NCI-H1105 (cell line): ENCODE data around the gene ERMP1.

Experiments
- DNase-seq: peaks from one replicate; lab custom pipeline; 2025; lab: John Stamatoyannopoulos, UW

ERMP1 gene

DNA sequence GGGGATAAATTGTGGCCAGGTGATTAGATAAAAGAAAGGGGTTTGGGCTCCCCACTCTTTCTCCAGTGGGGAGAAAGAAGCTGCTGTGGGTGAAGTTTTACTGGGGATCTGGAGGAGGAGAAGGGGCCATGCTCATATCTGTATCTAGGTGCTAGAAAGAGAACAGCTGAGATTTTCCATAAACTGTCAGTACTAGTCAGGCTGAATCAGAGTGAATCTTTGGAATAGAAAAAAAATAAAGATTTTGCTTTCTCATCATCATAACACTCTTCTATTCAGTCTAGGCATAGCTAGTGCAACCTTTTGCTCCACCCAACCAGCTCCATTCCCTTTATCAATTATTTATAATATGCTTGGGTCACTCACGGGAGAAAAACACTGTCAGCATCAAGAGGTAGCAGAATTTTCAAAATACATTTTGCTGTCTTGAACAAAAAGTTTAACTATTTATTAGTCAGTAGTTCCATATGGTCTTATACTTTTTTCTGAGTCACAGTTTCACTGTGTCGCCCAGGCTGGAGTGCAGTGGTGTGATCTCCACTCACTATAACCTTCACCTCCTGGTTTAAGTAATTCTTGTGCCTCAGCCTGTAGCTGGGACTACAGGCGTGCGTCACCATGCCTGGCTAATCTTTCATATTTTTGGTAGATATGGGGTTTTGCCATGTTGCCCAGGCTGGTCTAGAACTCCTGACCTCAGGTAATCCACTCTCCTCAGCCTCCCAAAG is 21.3 kb upstream of the ERMP1 start:
- DNase-seq: no peak

DNA sequence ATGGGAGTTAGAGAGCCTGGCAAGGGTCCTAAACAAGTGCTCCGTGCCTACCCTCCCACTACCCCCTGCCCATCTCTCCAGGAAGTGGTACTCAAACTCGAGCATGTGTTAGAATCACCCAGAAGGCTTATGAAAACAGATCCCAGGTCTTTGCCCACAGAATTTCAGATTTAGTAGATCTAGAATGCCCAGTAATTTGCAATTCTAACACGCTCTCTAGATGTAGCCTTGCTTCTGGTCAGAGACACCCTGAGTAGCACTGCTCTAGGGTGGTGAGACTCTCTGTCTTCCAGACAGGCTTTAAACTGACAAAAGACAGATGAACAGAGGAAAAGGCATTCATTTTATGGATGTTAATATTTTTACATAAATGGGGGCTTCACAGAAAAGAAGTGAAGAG is 20.7 kb upstream of the ERMP1 start:
- DNase-seq: no peak

- no peak for DNase-seq
These were observed 20.1 kb upstream of the ERMP1 start for GRCh38 chr9:5852987-5853386.

DNA sequence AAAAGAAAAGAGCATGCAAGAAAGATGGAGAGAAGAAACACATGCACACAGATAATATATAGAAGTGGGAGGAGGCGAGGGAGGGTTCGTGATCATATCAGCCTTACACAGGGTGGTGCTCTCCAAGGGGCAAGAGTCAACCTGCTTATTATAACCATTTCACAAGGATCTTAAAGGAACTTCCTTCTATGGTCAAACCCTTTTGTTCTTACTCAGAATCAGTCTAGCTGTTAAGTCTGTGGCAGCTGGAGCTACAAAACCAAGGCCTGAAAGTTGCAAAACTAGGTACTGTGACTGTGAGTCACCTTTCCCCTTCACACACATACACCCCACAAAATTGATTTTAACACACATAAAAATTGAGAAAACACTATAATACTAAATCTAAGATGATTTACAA is 18.5 kb upstream of the ERMP1 start:
- DNase-seq: no peak

DNA sequence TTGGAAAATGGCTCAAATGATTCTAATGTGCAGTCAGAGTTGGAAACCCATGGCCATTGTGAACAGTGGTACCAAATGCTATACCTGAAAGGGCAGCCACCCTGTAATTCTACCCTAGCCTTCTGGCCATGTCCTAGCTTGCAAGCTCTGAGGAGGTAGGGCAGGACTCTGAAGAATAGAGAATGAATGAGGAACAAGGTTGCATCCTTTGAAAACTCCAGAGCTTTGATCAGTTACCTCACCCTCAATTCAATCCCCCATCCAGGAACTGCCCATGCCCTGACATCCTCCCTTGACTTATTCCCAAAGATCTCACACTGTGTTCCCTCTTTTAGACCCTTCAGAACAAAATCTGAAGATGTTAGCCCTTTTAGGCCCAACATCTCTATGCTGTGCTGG is 17.8 kb upstream of the ERMP1 start:
- DNase-seq: no peak

DNA sequence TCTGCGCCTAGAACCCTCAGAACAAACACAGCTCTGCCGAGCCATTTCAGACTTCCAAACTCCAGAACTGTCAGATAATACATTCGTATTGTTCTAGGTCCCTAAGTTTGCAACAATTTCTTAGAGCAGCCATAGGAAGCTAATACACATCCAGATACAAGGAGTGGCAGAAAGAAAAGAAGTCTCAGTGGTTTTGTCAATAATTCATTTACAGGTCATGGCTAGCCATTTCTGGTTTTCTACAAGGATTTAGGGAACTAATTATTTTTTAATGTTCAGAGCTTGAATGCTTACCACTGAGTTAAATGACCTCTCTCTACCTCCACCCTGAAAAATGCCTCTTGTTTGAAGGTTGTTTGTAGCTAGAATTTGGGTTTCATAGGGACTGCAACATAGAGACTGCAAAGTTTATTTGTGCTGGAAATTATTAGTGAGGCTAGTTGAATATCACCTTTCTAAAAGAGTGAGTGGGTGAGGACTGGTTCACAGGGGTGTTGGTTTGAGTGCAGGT is 15.5 kb upstream of the ERMP1 start:
- no peak for DNase-seq

GRCh38 chr9:5846501-5846921 is 13.6 kb upstream of the ERMP1 start:
- DNase-seq: no peak

DNA sequence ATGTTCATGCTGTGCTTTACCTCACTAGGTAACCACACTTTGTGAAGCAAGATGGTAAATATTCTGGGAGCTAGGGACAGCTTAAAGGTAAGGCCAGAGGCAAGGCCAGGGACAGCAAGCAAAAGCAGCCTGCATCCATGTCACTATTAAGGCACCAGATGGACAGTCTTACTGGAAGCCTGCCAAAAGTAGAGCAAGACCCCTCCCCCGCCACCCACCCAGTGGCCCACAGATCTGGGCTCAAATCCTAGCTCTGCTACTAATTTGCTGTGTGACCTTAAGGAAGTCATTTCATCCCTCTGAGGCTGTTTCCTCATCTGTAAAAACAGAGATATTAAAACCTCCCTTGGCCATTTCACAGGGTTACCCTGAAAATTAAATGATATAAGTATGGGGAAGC is 13.2 kb upstream of the ERMP1 start:
- DNase-seq: no peak

DNA sequence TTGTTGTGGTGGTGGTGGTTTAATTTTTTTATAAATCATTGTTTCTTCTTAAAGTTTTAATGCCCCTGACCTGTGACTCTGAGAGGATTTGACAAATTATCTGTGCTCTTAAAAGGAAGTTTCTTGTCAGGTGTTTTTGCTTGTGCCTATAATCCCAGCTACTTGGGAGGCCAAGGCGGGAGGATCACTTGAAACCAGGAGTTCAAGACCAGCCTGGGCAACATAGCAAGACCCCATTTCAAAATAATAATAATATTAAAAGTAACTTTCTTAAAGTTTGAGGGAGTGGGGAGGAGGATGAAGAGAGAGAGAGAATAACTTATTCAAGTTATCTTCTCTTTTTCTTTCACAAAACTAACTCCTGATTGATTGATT is 12.2 kb upstream of the ERMP1 start:
- DNase-seq: no peak

DNA sequence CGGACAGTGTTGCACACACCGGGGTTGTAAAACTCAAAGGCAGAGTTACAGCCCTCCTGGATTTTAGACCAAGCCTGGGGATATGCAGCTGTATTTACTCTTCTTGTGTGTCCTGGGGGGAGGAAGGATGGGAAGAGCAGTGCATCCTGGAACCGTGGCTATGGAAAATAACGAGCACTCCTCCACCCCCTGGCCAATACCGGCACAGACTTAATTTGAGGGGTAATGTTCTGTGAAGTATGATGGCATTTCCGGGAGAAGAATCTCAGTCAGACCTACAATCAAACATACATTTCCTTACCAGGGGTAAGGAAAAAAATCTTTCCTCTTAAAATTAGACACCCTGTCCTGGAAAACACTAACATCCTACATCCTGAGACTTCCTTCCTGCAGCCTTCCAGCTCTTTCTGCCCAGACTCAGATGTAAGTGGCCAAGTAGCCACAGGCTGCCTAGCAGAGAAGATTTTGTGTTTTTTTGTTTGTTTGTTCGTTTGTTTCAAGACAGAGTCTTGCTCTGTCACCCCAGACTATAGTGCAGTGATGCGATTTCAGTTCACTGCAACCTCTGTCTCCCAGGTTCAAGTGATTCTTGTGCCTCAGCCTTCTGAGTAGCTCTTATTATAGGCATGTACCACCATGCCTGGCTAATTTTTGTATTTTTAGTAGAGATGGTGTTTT is 11.0 kb upstream of the ERMP1 start:
- DNase-seq: no peak

DNA sequence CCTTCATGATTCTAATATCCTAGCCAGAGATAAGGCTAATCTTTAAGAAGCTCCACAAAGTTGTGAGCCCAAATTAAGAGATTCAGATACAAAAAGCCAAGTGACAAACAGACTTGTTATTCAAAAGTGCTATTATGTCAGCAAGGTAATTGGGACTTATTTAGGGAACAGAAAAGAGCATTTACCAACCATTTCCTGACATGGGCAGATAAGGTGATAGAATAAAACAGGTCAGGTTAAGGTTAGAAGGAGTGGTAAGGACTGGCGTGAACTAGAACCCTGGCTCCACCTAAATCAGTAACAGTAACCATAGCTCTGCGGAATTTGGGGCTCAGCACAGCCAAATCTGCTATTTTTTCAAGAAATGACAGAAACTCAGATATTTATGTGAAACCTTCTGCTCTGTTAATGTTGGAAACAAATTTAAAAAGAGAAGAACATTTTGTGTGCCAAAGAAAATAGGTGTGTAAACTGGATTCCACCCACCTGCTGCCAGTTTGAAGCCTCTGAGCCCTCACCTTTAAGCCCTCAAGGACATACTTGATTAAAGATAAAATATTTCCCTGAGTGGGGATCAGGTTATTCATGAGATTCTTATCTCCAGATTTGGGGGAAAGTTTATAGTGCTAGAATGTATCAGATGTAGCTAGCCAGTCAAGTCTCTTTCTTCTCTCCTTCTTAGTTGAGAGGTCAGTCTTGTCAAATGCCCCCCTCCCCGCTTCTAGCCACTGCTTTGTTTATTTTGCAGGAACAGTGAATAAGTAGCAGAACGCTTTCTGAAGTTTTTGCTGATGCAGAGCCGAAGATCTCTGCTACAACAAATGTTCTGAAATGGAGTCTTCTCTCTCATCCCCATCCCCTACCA is 10.2 kb upstream of the ERMP1 start:
- no peak for DNase-seq

GRCh38 chr9:5841771-5842573 is 9.1 kb upstream of the ERMP1 start:
- no peak for DNase-seq

DNA sequence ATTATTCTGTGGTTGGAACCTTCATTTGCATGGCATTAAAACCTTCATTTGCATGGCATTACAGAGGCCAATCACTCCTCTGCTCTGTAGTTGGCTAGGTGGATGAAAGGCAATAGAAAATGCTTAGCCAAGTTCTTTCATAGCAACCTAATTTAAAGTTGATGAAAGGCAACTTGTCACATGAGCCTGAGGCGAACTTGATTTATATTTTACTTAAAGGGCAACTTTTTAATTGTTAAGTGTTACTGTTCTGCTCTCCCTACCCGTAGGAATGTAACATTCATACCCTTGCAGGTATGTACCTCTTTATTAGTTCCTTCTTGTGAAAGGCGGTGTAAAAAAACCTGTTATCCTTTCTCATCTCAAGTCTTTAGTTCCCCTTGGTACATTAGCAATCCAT is 7.9 kb upstream of the ERMP1 start:
- no peak for DNase-seq

GRCh38 chr9:5839572-5839902 is 6.6 kb upstream of the ERMP1 start:
- no peak for DNase-seq

- no peak for DNase-seq
These were observed 6.1 kb upstream of the ERMP1 start for GRCh38 chr9:5838884-5839571.

DNA sequence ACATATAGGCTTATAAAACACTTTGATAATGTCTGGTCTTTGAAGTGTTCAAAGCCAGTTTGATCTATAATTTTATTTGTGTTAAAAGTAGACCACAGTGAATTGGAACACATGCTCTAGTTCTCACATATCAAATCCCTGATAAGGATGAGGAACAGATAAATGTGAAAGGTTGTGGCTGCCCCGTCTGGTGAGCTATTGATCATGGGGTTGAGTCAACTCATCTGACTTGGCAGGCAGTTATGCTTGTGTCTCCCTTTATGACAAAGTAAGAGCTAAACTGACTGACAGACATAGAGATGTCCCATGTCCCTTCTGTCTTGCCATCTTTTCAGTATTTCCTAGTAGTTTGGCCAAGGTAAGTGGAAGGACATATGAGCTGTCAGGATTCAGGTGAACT is 2.9 kb upstream of the ERMP1 start:
- DNase-seq: no peak

DNA sequence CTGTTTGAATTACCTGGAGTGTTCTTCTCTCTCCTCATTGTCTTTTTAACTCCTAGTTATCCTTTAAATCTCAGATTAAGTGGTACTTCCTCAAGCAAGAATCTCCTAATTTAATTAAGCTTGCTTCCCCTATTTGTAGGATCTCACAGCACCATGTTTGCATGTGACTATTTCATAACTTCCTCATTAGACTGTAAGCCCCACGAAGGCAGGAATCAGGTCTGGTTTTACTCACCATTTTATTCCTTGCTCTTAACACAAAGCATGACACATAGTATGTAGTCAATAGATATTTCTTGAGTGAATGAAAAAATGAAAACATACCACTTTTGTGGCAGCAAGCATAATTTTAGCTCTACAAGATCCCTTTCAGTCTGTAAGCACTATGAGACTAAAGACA is 1.3 kb upstream of the ERMP1 start:
- no peak for DNase-seq

DNA sequence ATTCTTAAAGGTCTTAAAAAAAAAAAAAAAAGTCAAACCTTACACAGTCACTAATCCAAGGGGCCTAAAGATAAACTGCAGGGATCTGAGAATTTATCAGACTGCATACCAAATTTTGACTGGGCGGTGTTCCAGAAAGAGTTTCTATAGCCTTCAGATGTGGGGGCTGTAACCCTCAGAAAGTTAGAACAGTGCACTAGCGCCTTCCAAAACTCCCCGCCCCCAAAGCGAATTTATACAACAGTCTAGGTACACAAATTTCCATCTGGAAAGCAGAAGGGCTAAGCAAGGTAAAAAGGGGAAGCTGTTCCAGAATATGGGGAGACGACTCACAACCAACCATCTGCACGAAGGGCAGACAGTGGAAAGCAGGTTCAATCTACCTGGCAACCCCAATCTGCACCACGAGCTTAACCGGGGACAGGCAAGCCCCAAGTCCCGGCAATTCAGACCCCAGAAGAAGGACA is 813 bp downstream of the ERMP1 start:
- no peak for DNase-seq

- DNase-seq: no peak
These were observed 6.9 kb downstream of the ERMP1 start for GRCh38 chr9:5825895-5826622.

DNA sequence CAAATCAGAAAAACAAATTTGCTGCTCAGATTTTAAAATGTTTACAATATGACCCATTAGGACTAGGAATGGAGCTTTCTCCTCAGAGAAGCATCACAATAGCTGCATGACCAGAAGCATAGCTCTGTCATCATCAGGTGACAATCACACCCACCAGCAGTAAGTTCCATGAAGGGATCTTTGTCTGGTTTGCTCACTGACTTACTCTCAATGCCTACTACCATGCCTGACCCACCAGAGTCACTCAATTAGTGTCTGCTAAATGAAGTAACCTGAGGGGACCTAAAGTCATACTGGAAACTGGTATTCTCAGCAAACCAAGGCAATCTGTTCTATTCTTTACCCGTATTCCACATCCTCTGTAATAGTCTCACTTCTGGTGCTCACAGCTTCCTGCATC is 7.7 kb downstream of the ERMP1 start:
- DNase-seq: no peak

- DNase-seq: no peak
These were observed 12.5 kb downstream of the ERMP1 start for GRCh38 chr9:5820425-5820824.
